Mesendoderm (in vitro differentiated cells): ENCODE results near the gene ADK. TPM values are rescaled to one million over a fixed set of nuclear protein-coding genes. Genes with fewer than 3 reads are reported as not detected.
A peak's percentile ranks its signal among the peaks of the same experiment; 100 is the strongest.

ENCODE experiments used
- DNase-seq: peaks from one replicate; pipeline ENCODE4 v3.0.0; 2013
- H2AK5ac ChIP-seq: 2 replicates; pipeline ENCODE4 v1.6.1; 2013; ENCODE audit warnings: low read length, inconsistent platforms
- H2BK120ac ChIP-seq: 2 replicates; pipeline ENCODE4 v1.6.1; 2013; ENCODE audit warnings: low read depth, mild to moderate bottlenecking, low read length, moderate library complexity, mixed read lengths
- H2BK15ac ChIP-seq: replicated peaks from 2 replicates; pipeline ENCODE4 v1.6.1; 2013; ENCODE audit warnings: low read depth, mild to moderate bottlenecking, moderate library complexity
- H2BK5ac ChIP-seq: 2 replicates; pipeline ENCODE4 v1.6.1; 2013; ENCODE audit warnings: low read length, inconsistent platforms
- H3K18ac ChIP-seq: 2 replicates; pipeline ENCODE4 v1.6.1; 2013; ENCODE audit warnings: mild to moderate bottlenecking, low read length, mixed read lengths
- H3K23ac ChIP-seq: one replicate; pipeline ENCODE4 v1.6.1; 2013; ENCODE audit warnings: low read length
- H3K27ac ChIP-seq: 2 replicates; pipeline ENCODE4 v1.5.1; 2013; ENCODE audit warnings: low read depth, mild to moderate bottlenecking, inconsistent platforms, low read length, moderate library complexity
- H3K27me3 ChIP-seq: 2 replicates; pipeline ENCODE4 v1.6.1; 2013; ENCODE audit warnings: low read length, control low read depth, mild to moderate bottlenecking, inconsistent platforms; ENCODE audit not compliant: insufficient read depth, poor library complexity
- H3K36me3 ChIP-seq: 2 replicates; pipeline ENCODE4 v1.6.1; 2013; ENCODE audit warnings: low read length, inconsistent platforms; ENCODE audit not compliant: control insufficient read depth, insufficient read depth
- H3K4ac ChIP-seq: one replicate; pipeline ENCODE4 v1.6.1; 2013; ENCODE audit warnings: low read depth, mild to moderate bottlenecking, low read length, moderate library complexity
- H3K4me1 ChIP-seq: 2 replicates; pipeline ENCODE4 v1.6.1; 2013; ENCODE audit warnings: low read depth, low read length, inconsistent platforms; ENCODE audit not compliant: control insufficient read depth
- H3K4me2 ChIP-seq: 2 replicates; pipeline ENCODE4 v1.6.1; 2013; ENCODE audit warnings: low read length
- H3K4me3 ChIP-seq: 2 replicates; pipeline ENCODE4 v1.5.1; 2013; ENCODE audit warnings: mild to moderate bottlenecking, low read length
- H3K56ac ChIP-seq: one replicate; pipeline ENCODE4 v1.6.1; 2013; ENCODE audit warnings: low read length
- H3K79me1 ChIP-seq: 2 replicates; pipeline ENCODE4 v1.6.1; 2013; ENCODE audit warnings: low read length, inconsistent platforms
- H3K79me2 ChIP-seq: 2 replicates; pipeline ENCODE4 v1.6.1; 2013; ENCODE audit warnings: mild to moderate bottlenecking, low read length; ENCODE audit not compliant: control insufficient read depth, insufficient read depth
- H3K9ac ChIP-seq: 2 replicates; pipeline ENCODE4 v1.6.1; 2013; ENCODE audit warnings: low read length, inconsistent platforms
- H4K5ac ChIP-seq: one replicate; pipeline ENCODE4 v1.6.1; 2013; ENCODE audit warnings: low read length
- H4K8ac ChIP-seq: one replicate; pipeline ENCODE4 v1.6.1; 2013; ENCODE audit warnings: low read depth, mild to moderate bottlenecking, control low read depth, low read length, moderate library complexity
- whole genome bisulfite sequencing: extraction: QIAGEN DNeasy Blood & Tissue Kit; methylation state at CpG from one replicate; pipeline ENCODE4 v1.1.7; 2013; ENCODE audit warnings: low lambda C conversion rate, missing lambda C conversion rate; ENCODE audit not compliant: insufficient coverage; ENCODE audit errors: extremely low coverage; 5-methylcytosine and 5-hydroxymethylcytosine counted together
- polyA plus RNA-seq, 2 experiments: library from polyadenylated mRNA; stranded (reverse); fragments of 200-250 nt; gene quantifications; one replicate each; pipeline ENCODE4 v1.2.3, GENCODE V29; 2013

The ADK gene
- 34.7 TPM for polyA plus RNA-seq (2013, experiment 1 of 2)
- 35.7 TPM for polyA plus RNA-seq (2013, experiment 2 of 2)

DNA sequence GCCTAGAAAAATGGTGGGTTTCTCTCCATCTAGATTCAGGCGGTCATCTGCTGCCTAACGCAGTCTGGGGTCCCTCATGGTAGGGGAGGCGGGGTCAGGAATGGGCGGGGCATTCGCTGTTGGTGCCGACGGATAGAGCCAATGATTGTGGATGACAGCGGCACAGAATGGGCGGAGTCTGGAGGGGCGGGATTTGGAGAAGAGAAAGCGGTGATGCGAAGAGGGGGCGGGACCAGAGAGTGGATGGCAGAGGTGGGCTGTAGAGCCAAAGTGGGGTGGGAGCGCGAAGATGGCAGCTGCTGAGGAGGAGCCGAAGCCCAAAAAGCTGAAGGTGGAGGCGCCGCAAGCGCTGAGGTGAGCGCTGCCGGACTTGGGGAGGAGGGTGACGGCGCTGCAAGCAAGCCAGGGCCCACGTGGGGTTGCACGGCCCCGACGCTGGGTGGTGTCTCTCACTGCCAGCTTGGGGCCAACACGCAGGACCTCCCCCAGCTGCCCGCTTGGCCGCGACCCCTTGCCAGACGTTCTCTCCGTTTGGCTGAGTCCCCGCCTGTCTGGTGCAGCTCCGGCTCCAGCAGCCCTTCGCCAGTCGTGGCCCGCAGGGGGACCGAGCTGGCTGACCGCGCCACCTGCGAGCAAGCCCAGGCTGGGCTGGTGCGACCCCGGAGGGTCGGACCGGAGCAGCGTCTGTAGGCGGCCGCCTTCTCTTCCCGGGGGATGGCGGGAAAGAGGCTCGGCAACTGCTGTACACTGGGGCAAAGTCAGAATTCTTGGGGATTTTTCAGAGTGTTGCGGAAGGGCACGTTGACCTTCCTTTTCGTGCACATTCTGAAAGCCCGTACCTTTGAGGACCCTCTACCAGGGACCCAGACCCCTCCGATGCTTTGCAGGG lies at the start of gene ADK:
Gene ADK (plus strand): TSS at position 232 of the 889 bp plus-strand sequence. CDS start 58 bp downstream, at position 290.
- Histone ChIP-seq H3K27me3 (no peaks in the 10 kb centered on the region), H3K4me1 (peaks cover 3% of the 10 kb centered on the region), H3K79me2 (peaks cover 32% of the 10 kb centered on the region), H2BK120ac (no peak within 1 kb of the TSS), H4K8ac (no peak within 1 kb of the TSS), H3K9ac (peak within 1 kb of the TSS; percentile 93), H3K4me2 (peak within 1 kb of the TSS; percentile 100), H3K23ac (peak within 1 kb of the TSS; percentile 73), H3K79me1 (peaks cover 12% of the 10 kb centered on the region), H3K56ac (peak within 1 kb of the TSS; percentile 99), H3K4ac (peak within 1 kb of the TSS; percentile 78), H3K27ac (peak within 1 kb of the TSS; percentile 75), H4K5ac (no peak within 1 kb of the TSS), H3K18ac (peak within 1 kb of the TSS; percentile 71), H3K36me3 (peaks cover 2% of the 10 kb centered on the region), H2BK5ac (peak within 1 kb of the TSS; percentile 76), H2AK5ac (no peak within 1 kb of the TSS), H2BK15ac (no peak within 1 kb of the TSS), H3K4me3 (peak within 1 kb of the TSS; percentile 97)
- DNase-seq = peak; percentile 99
- WGBS = no CpG with 5 or more reads among the region's 57 CpGs

DNA sequence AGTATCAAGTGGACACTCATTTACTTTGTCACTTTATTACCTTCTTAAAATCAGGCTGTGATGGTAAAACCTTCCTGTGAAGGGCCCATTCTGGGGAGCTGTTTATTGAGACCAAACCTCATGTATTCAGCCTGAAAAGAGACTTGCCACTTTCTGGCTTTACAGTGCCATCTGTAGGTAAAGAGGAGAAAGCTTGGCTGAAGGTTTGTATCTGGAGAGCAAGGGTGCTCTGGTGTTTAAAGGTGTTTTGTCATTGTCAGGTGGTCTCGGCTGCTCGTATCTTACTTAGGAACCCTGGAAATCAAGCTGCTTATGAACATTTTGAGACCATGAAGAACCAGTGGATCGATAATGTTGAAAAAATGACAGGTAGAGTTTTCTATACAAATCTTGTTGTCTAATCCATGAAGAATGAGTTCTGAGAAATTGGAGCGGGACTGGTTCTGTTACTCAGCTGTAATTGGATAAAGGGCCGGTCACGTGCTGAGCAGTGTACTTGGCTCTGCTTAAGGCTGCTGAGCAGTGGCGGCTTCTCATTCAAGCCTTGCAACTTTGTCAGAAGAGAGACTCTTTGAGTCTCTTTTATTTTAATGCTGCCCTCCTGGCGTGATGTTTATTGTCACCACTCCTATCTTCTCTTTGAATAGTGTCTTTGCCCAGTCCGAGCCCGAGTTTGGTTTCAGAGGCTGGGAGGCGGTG lies 47.3 kb upstream of the ADK start:
- Histone ChIP-seq H2BK120ac (no peak overlapping the region), H2BK15ac (no peak overlapping the region)

DNA sequence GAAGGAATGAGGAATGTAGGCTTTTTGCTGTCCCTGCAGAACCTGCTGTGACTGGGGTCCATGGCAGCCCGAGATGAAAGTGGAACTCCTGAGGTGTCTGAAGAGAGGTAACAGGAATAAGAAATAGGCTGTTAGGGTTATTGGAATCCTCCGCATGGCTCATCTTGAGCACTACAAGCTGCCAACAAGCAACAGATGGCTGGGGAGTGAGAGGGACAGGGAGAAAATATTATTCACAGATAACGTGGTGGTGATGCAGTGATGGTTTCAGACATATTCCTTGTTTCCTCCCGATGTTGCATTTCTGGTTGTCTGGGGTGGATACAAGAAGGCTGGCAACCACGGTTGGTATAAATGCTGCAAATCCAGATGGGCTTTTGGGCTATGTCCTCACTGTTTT lies 46.5 kb upstream of the ADK start:
- Histone ChIP-seq H3K79me2 (peaks cover 2% of the 10 kb centered on the region), H3K56ac (no peak overlapping the region), H2BK120ac (no peak overlapping the region), H3K27ac (no peak overlapping the region), H4K5ac (no peak overlapping the region), H2AK5ac (no peak overlapping the region), H3K23ac (no peak overlapping the region), H3K4me2 (no peak overlapping the region), H3K4ac (no peak overlapping the region), H3K4me1 (no peaks in the 10 kb centered on the region), H3K9ac (no peak overlapping the region), H2BK5ac (no peak overlapping the region), H3K18ac (no peak overlapping the region), H4K8ac (no peak overlapping the region), H3K27me3 (no peaks in the 10 kb centered on the region), H2BK15ac (no peak overlapping the region), H3K36me3 (peaks cover 33% of the 10 kb centered on the region), H3K79me1 (peaks cover 8% of the 10 kb centered on the region), H3K4me3 (no peak overlapping the region)
- no peak for DNase-seq
- WGBS = no CpG with 5 or more reads among the region's 5 CpGs

More for the DNA sequence above, 47.3 kb upstream of the ADK start:
- H3K56ac ChIP-seq = no peak overlapping the region
- no peak overlapping the region for H3K23ac ChIP-seq
- H3K27me3 ChIP-seq = no peaks in the 10 kb centered on the region
- H3K18ac ChIP-seq = no peak overlapping the region
- no peak overlapping the region for H2BK5ac ChIP-seq
- no peak overlapping the region for H3K4ac ChIP-seq
- H4K5ac ChIP-seq = no peak overlapping the region
- peaks cover 6% of the 10 kb centered on the region for H3K79me1 ChIP-seq
- peaks cover 35% of the 10 kb centered on the region for H3K36me3 ChIP-seq
- no peak overlapping the region for H3K4me2 ChIP-seq
- H4K8ac ChIP-seq = no peak overlapping the region
- no peaks in the 10 kb centered on the region for H3K4me1 ChIP-seq
- H3K27ac ChIP-seq = no peak overlapping the region
- no peak overlapping the region for H3K4me3 ChIP-seq
- WGBS = no CpG with 5 or more reads among the region's 11 CpGs
- no peaks in the 10 kb centered on the region for H3K79me2 ChIP-seq
- peak; percentile 71 for DNase-seq
- no peak overlapping the region for H2AK5ac ChIP-seq
- no peak overlapping the region for H3K9ac ChIP-seq

DNA sequence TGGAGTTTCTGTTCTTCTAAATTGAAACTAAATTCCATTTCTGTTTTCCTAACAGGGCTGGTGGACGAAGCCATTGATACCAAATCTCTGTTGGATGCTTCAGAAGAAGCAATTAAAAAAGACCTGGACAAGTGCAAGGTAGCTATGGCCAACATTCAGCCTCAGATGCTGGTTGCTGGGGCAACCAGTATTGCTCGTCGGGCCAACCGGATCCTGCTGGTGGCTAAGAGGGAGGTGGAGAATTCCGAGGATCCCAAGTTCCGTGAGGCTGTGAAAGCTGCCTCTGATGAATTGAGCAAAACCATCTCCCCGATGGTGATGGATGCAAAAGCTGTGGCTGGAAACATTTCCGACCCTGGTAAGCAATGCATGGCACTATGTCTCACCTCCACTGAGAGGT lies 46.0 kb upstream of the ADK start:
- Histone ChIP-seq H2BK15ac (no peak overlapping the region), H3K36me3 (peaks cover 33% of the 10 kb centered on the region), H4K5ac (no peak overlapping the region), H3K27ac (no peak overlapping the region), H3K4me1 (no peaks in the 10 kb centered on the region), H3K4ac (no peak overlapping the region), H3K79me1 (peaks cover 8% of the 10 kb centered on the region), H2AK5ac (no peak overlapping the region), H3K18ac (no peak overlapping the region), H4K8ac (no peak overlapping the region), H3K56ac (no peak overlapping the region), H3K79me2 (peaks cover 2% of the 10 kb centered on the region), H3K9ac (no peak overlapping the region), H2BK5ac (no peak overlapping the region), H3K4me3 (no peak overlapping the region), H3K23ac (no peak overlapping the region), H3K4me2 (no peak overlapping the region), H3K27me3 (no peaks in the 10 kb centered on the region), H2BK120ac (no peak overlapping the region)
- WGBS = no CpG with 5 or more reads among the region's 8 CpGs
- DNase-seq = no peak

DNA sequence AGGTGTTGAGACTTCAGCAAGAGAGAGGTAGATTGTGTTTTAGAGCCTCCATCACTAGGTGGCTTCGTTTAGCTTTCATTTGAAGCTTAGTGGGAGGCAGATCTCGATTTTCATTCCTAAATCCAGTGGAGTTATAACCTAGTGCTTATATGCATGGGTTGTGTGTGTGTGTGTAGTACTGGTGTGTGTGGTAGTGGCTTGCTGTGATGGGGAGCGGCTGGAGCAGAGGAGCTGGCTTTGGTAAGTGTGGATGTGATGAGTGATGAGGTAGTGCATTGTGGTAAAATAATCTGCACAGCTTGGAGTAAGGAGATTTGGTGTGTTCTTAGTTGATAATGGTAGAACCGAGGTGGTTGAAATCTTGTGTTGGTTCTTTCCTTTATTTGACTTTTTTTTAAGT lies 43.6 kb upstream of the ADK start:
- Histone ChIP-seq H4K8ac (no peak overlapping the region), H3K9ac (no peak overlapping the region), H3K79me1 (peaks cover 12% of the 10 kb centered on the region), H4K5ac (no peak overlapping the region), H2AK5ac (no peak overlapping the region), H2BK5ac (no peak overlapping the region), H3K4me1 (no peaks in the 10 kb centered on the region), H3K4ac (no peak overlapping the region), H3K79me2 (peaks cover 2% of the 10 kb centered on the region), H3K4me2 (no peak overlapping the region), H3K27ac (no peak overlapping the region), H2BK15ac (no peak overlapping the region), H3K56ac (no peak overlapping the region), H2BK120ac (no peak overlapping the region), H3K18ac (no peak overlapping the region), H3K4me3 (no peak overlapping the region), H3K36me3 (peaks cover 41% of the 10 kb centered on the region), H3K27me3 (no peaks in the 10 kb centered on the region), H3K23ac (no peak overlapping the region)
- no peak for DNase-seq
- WGBS = no CpG with 5 or more reads among the region's 4 CpGs
